Esophagus mucosa (tissue), 1 donor: Measurements from ENCODE around the gene ADH7. TPM values are rescaled to one million over a fixed set of nuclear protein-coding genes. Genes with fewer than 3 reads are reported as not detected.
"Not testable (repeated sequence)": the region's sequence is repeated elsewhere in the genome, so short reads cannot be mapped to it uniquely, and the experiment has no call there.

Experiments
- ATAC-seq: fragments of 200-7000 bp; cut with Tn5 transposase; one replicate; pipeline ENCODE4 v1.9.1; 2020
- total RNA-seq: library from RNA; stranded (reverse); gene quantifications from one replicate; pipeline ENCODE4 v1.2.4, GENCODE V29; 2023
- donor health status: DM: yes; HTN: yes; CAD: no.

Gene ADH7
- total RNA-seq, 1 donor from 2014 or later = 120 TPM

DNA sequence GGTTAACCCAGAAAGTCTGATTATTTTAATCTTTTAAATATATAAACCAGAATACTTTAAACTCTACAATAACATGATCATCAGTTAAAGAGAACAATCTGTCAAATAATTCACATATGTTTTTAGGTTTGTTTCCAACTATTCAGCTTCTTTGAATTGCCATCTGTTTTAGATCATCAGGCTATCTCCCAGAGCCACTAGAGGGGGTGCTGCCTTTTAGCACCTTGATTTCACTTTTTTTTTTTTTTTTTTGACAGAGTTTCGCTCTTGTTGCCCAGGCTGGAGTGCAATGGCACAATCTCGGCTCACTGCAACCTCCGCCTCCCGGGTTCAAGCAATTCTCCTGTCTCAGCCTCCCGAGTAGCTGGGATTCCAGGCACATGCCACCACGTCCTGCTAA is 57.8 kb downstream of the ADH7 start:
- ATAC-seq = not testable (repeated sequence)

DNA sequence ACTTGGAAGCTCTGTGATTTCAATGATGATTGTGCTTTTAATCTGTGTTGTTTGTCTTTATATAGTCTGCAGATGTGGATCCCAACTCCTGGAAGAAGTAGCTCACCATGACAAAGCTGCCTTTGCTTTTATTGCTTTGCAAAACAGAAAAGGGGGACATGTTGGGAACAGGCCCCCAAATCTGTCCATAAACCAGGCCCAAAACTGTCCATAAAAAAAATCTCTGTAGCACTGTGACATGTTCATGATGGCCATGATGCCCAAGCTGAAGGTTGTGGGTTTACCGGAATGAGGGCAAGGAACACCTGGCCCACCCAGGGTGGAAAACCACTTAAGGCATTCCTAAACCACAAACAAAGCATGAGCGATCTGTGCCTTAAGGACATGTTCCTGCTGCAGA is 62.7 kb downstream of the ADH7 start:
- not testable (repeated sequence) for ATAC-seq

GRCh38 chr4:99367817-99368216 is 67.3 kb downstream of the ADH7 start:
- not testable (repeated sequence) for ATAC-seq

DNA sequence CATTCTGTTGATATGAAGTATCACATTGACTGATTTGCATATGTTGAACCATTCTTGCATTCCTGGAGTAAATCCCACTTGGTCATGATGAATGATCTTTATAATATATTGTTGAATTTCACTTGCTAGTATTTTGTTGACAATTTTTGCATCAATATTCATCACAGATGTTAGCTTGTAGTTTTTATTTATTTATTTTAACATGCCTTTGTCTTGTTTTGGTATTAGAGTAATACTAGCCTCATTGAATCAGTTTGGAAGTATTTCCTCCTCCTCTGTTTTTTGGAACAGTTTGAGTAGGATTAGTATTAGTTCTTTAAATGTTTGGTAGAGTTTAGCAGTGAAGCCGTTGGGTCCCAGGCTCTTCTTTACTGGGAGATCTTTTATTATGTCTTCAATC is 68.7 kb downstream of the ADH7 start:
- ATAC-seq = no peak

DNA sequence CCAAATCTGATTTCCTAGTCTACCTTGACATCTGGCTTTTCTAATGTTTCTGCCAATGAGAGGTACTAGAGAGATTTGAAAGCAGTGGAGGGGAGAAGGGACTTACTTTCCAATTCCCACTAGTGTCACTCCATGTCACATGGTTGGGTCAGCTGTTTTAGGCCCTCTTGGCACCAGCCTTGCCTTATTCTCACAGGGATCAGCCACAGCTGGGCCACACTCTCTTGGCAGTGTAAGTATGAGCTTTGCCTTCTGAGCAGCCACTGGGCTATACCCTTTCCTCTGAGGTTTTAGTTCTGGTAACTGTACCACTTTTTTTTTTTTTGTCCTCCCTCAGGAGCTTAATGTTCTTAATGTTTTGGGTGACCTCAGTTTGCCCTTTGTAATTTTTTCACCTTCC is 72.4 kb downstream of the ADH7 start:
- ATAC-seq = no peak

Other genes with a start within 250 kb of the ADH7 start
- gene ADH6, start 216.1 kb downstream of the ADH7 start, total RNA-seq = not detected
- not detected for gene ADH1A, start 144.4 kb downstream of the ADH7 start, total RNA-seq
- gene ADH1B, start 113.9 kb downstream of the ADH7 start, total RNA-seq = 14.2 TPM
- gene ADH1C, start 82.6 kb downstream of the ADH7 start, total RNA-seq = 0.64 TPM
- not detected for gene C4orf17, start 75.7 kb upstream of the ADH7 start, total RNA-seq
- gene TRMT10A, start 128.7 kb upstream of the ADH7 start, total RNA-seq = 3.9 TPM
- gene MTTP, start 139.5 kb upstream of the ADH7 start, total RNA-seq = not detected
- gene C4orf54, start 222.5 kb upstream of the ADH7 start, total RNA-seq = not detected